ENCODE data around the gene CEL.

DNA sequence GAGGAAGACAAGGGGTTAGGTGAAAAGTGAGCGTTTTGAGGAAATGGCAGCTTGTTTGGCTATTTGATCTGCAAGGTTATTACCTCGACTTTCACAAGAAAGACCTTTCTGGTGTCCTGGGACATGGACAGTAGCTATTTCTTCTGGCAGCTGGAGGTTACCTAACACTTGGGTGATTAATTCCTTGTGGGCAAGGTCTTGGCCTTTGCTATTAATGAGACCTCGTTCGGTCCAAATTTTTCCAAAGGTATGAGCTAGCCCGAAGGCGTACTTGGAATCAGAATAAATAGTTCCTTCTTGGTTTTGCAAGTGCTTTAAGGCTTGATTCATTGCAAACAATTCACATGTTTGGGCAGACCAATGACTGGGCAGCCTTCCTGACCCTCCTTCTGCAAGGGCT lies 26.1 kb upstream of the CEL start:
- TF ChIP-seq, protein P1, sequence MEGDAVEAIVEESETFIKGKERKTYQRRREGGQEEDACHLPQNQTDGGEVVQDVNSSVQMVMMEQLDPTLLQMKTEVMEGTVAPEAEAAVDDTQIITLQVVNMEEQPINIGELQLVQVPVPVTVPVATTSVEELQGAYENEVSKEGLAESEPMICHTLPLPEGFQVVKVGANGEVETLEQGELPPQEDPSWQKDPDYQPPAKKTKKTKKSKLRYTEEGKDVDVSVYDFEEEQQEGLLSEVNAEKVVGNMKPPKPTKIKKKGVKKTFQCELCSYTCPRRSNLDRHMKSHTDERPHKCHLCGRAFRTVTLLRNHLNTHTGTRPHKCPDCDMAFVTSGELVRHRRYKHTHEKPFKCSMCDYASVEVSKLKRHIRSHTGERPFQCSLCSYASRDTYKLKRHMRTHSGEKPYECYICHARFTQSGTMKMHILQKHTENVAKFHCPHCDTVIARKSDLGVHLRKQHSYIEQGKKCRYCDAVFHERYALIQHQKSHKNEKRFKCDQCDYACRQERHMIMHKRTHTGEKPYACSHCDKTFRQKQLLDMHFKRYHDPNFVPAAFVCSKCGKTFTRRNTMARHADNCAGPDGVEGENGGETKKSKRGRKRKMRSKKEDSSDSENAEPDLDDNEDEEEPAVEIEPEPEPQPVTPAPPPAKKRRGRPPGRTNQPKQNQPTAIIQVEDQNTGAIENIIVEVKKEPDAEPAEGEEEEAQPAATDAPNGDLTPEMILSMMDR (IDR thresholded peaks at IDR 0.05): no peak
- no peak for TF ChIP-seq POLR2A (IDR thresholded peaks at IDR 0.05)
